Neural progenitor cell (in vitro differentiated cells): Measurements from ENCODE around the gene HHAT.

Source experiments
- EZH2 ChIP-seq: fragments of 200-600 bp; sonication (generic); IDR thresholded peaks from 2 replicates; pipeline ENCODE4 v1.6.1; 2017; ENCODE audit warnings: antibody characterized with exemption, mild to moderate bottlenecking, moderate library complexity
- TF ChIP-seq, protein P1 (sequence below): fragments of 200-600 bp; sonication (generic); IDR thresholded peaks from 2 replicates; pipeline ENCODE4 v1.5.1; 2017; ENCODE audit warnings: antibody characterized with exemption, mild to moderate bottlenecking

DNA sequence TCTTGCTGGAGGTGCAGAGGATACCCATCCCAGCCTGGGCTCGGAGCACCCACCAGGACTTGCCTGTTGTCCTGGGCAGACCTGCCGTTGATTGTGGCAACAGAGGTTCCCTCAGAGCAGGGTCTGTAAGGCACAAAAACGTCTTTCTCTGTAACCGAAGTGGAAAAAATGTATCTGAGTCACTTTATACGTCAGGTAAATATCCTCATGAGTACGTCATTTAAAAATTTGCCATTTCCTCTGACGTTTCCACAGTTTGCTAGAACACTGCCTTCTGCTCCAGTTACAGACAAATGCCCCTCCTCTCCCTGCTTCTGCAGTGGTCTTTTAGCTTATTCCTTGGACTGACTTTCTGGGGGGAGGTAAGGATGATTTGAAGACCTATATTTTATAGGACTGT is 326.8 kb downstream of the HHAT start:
- TF ChIP-seq, protein P1, sequence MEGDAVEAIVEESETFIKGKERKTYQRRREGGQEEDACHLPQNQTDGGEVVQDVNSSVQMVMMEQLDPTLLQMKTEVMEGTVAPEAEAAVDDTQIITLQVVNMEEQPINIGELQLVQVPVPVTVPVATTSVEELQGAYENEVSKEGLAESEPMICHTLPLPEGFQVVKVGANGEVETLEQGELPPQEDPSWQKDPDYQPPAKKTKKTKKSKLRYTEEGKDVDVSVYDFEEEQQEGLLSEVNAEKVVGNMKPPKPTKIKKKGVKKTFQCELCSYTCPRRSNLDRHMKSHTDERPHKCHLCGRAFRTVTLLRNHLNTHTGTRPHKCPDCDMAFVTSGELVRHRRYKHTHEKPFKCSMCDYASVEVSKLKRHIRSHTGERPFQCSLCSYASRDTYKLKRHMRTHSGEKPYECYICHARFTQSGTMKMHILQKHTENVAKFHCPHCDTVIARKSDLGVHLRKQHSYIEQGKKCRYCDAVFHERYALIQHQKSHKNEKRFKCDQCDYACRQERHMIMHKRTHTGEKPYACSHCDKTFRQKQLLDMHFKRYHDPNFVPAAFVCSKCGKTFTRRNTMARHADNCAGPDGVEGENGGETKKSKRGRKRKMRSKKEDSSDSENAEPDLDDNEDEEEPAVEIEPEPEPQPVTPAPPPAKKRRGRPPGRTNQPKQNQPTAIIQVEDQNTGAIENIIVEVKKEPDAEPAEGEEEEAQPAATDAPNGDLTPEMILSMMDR, result no peak
- TF ChIP-seq EZH2, result no peak
